Mononuclear cell (primary cell): ENCODE data around the gene PRKAR1A. TPM values are rescaled to one million over a fixed set of nuclear protein-coding genes. Genes with fewer than 3 reads are reported as not detected.

ENCODE experiments used
- H3K27me3 ChIP-seq: 2 replicates; pipeline ENCODE4 v1.6.0; 2011; ENCODE audit warnings: low read length, control low read depth; ENCODE audit not compliant: insufficient read depth
- H3K4me1 ChIP-seq: 2 replicates; pipeline ENCODE4 v1.5.1; 2011; ENCODE audit warnings: mild to moderate bottlenecking, low read length, control low read depth; ENCODE audit not compliant: insufficient read depth
- H3K4me3 ChIP-seq: 2 replicates; pipeline ENCODE4 v1.5.1; 2011; ENCODE audit warnings: mild to moderate bottlenecking, low read length, moderate library complexity
- H3K9me3 ChIP-seq: 2 replicates; pipeline ENCODE4 v1.5.1; 2011; ENCODE audit warnings: low read depth, mild to moderate bottlenecking, control low read depth, low read length
- total RNA-seq: library from RNA; depleted of rRNA; stranded (reverse); fragments of >200 nt; gene quantifications from one replicate; pipeline ENCODE4 v1.2.3, GENCODE V29; 2012

The PRKAR1A gene
- total RNA-seq, 1 donor = 97.8 TPM

GRCh38 chr17:68519911-68520310 is 7.7 kb downstream of the PRKAR1A start:
- Histone ChIP-seq H3K27me3 (no peaks in the 10 kb centered on the region), H3K4me1 (peaks cover 11% of the 10 kb centered on the region), H3K4me3 (no peak overlapping the region), H3K9me3 (no peaks in the 10 kb centered on the region)

GRCh38 chr17:68522266-68522665 is 10.0 kb downstream of the PRKAR1A start:
- peaks cover 6% of the 10 kb centered on the region for H3K4me1 ChIP-seq
- no peak overlapping the region for H3K4me3 ChIP-seq
- H3K27me3 ChIP-seq = no peaks in the 10 kb centered on the region
- H3K9me3 ChIP-seq = no peaks in the 10 kb centered on the region

GRCh38 chr17:68526548-68526947 is 14.3 kb downstream of the PRKAR1A start:
- H3K9me3 ChIP-seq = no peaks in the 10 kb centered on the region
- no peaks in the 10 kb centered on the region for H3K27me3 ChIP-seq
- no peak overlapping the region for H3K4me3 ChIP-seq
- H3K4me1 ChIP-seq = no peaks in the 10 kb centered on the region

- Histone ChIP-seq H3K4me3 (no peak overlapping the region), H3K9me3 (no peaks in the 10 kb centered on the region), H3K27me3 (no peaks in the 10 kb centered on the region), H3K4me1 (no peaks in the 10 kb centered on the region)
Observed at GRCh38 chr17:68527314-68527713, 15.1 kb downstream of the PRKAR1A start.

GRCh38 chr17:68531252-68531651 is 19.0 kb downstream of the PRKAR1A start:
- Histone ChIP-seq H3K9me3 (no peaks in the 10 kb centered on the region), H3K4me1 (no peaks in the 10 kb centered on the region), H3K27me3 (no peaks in the 10 kb centered on the region), H3K4me3 (no peak overlapping the region)

GRCh38 chr17:68532826-68533225 is 20.6 kb downstream of the PRKAR1A start:
- Histone ChIP-seq H3K9me3 (no peaks in the 10 kb centered on the region), H3K4me1 (no peaks in the 10 kb centered on the region), H3K4me3 (no peak overlapping the region), H3K27me3 (no peaks in the 10 kb centered on the region)

GRCh38 chr17:68533887-68534694 is 21.9 kb downstream of the PRKAR1A start:
- Histone ChIP-seq H3K4me1 (no peaks in the 10 kb centered on the region), H3K9me3 (no peaks in the 10 kb centered on the region), H3K27me3 (no peaks in the 10 kb centered on the region), H3K4me3 (no peak overlapping the region)

GRCh38 chr17:68534695-68535088 is 22.5 kb downstream of the PRKAR1A start:
- no peaks in the 10 kb centered on the region for H3K9me3 ChIP-seq
- no peak overlapping the region for H3K4me3 ChIP-seq
- H3K4me1 ChIP-seq = no peaks in the 10 kb centered on the region
- H3K27me3 ChIP-seq = no peaks in the 10 kb centered on the region

- no peaks in the 10 kb centered on the region for H3K4me1 ChIP-seq
- H3K27me3 ChIP-seq = no peaks in the 10 kb centered on the region
- H3K4me3 ChIP-seq = no peak overlapping the region
Observed at GRCh38 chr17:68535922-68536321, 23.7 kb downstream of the PRKAR1A start.

GRCh38 chr17:68539548-68540467 is 27.6 kb downstream of the PRKAR1A start:
- H3K4me3 ChIP-seq = no peak overlapping the region
- no peaks in the 10 kb centered on the region for H3K4me1 ChIP-seq
- no peaks in the 10 kb centered on the region for H3K27me3 ChIP-seq
- no peaks in the 10 kb centered on the region for H3K9me3 ChIP-seq

More at GRCh38 chr17:68535922-68536321, 23.7 kb downstream of the PRKAR1A start:
- no peaks in the 10 kb centered on the region for H3K9me3 ChIP-seq

- no peak overlapping the region for H3K4me3 ChIP-seq
- no peaks in the 10 kb centered on the region for H3K27me3 ChIP-seq
- no peaks in the 10 kb centered on the region for H3K9me3 ChIP-seq
- no peaks in the 10 kb centered on the region for H3K4me1 ChIP-seq
Observed at GRCh38 chr17:68540981-68541380, 28.8 kb downstream of the PRKAR1A start.

GRCh38 chr17:68541816-68542215 is 29.6 kb downstream of the PRKAR1A start:
- H3K27me3 ChIP-seq = no peaks in the 10 kb centered on the region
- H3K4me3 ChIP-seq = no peak overlapping the region
- no peaks in the 10 kb centered on the region for H3K4me1 ChIP-seq
- H3K9me3 ChIP-seq = no peaks in the 10 kb centered on the region

GRCh38 chr17:68542698-68543463 is 30.7 kb downstream of the PRKAR1A start:
- Histone ChIP-seq H3K27me3 (no peaks in the 10 kb centered on the region), H3K9me3 (no peaks in the 10 kb centered on the region), H3K4me1 (no peaks in the 10 kb centered on the region), H3K4me3 (no peak overlapping the region)

GRCh38 chr17:68544111-68544915 is 32.1 kb downstream of the PRKAR1A start:
- Histone ChIP-seq H3K9me3 (no peaks in the 10 kb centered on the region), H3K4me1 (no peaks in the 10 kb centered on the region), H3K27me3 (no peaks in the 10 kb centered on the region), H3K4me3 (no peak overlapping the region)
